ENCODE results near the gene GNAZ.

DNA sequence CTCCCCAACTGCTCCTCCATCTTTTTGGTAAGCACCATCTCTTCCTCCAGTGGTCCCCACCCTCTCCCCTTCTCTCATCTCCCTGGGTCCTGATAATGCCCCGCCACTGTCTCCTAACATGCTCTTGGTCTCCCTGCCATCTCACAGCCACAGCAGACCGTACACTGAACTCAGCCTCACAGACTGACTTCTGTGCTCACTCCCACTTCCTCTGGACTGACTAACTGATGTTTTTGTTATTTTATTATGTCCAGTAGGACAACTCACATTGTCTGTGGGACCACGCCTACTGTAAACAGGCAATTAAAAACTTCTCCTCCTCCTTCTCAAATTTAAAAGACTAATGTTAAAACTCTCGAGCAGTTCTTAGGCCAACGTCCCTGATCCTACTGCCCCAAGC lies 2.6 kb upstream of the GNAZ start:
- TF ChIP-seq, protein P1, sequence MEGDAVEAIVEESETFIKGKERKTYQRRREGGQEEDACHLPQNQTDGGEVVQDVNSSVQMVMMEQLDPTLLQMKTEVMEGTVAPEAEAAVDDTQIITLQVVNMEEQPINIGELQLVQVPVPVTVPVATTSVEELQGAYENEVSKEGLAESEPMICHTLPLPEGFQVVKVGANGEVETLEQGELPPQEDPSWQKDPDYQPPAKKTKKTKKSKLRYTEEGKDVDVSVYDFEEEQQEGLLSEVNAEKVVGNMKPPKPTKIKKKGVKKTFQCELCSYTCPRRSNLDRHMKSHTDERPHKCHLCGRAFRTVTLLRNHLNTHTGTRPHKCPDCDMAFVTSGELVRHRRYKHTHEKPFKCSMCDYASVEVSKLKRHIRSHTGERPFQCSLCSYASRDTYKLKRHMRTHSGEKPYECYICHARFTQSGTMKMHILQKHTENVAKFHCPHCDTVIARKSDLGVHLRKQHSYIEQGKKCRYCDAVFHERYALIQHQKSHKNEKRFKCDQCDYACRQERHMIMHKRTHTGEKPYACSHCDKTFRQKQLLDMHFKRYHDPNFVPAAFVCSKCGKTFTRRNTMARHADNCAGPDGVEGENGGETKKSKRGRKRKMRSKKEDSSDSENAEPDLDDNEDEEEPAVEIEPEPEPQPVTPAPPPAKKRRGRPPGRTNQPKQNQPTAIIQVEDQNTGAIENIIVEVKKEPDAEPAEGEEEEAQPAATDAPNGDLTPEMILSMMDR (IDR thresholded peaks at IDR 0.05): no peak
- no peak for TF ChIP-seq POLR2A (IDR thresholded peaks at IDR 0.05)
